Effector CD8-positive, alpha-beta T cell (primary cell): ENCODE results near the gene CNTRL.

Experiments used
- DNase-seq: peaks from one replicate; lab custom pipeline; 2025; lab: John Stamatoyannopoulos, UW

Gene CNTRL

DNA sequence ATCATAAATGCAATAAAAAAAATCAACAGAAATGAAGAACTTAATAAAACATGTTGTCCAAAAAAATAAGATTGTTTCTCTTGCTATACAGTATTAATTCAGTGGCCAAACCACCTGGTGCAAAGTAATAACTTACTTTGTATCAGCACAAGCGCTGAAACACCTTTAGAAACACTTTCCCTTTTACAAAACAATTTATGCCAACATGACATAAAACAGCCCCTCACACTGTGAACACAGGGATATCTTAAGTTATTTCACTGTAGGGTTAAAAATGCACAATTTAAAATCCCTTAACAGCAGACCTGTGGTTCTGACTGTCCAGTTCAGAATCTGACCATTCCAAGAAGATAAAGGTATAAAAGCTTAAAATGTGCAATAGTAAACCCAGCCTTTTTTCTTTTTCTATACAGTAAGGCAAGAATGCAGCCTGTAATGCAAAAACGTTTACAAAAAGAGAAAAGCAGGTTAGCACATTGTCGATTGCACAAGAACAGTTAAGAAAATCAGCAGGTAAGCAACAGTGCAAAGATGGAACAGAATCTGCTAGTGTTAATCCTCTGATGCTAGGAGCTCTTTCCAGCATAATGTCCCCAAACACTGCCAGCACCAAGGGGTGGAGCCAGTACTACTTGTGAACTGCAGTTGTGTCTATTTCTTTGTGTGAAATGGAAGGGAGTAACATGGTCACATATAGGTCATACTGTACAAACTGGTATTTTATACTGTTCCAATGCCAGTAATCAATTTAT, 105.4 kb downstream of the CNTRL start:
- no peak for DNase-seq

DNA sequence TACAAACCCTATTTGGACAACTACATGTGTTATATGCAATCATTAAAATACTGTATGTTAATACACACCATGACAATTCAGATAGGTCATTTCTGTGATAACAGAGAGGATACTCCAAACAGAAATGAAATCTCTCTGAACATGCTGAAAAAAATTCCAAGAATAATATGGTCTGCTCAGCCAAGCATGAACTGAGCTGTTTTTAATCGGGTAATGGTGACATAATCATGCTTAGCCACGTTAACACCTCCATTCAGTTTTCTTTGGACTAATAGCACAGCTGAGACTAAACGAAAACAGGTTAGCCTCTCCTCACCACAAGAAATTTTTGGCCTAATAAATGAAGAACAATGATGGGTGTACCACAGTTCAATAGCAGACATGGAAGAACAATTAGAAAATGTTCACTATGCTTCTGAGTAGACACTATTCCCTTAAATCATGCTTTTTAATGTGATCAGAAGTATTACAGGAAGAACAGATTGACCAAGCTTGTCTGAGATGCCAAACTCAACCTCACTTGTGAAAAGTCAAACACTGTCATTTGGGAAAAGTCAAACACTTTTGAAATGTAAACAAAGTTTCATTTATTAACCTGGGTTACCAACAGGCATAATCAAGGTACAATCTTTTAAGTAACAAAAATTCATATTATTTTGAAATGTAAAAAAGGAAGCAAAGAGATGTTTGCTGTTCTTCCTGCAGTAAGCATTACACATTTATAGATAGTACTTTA, 107.5 kb downstream of the CNTRL start:
- no peak for DNase-seq

DNA sequence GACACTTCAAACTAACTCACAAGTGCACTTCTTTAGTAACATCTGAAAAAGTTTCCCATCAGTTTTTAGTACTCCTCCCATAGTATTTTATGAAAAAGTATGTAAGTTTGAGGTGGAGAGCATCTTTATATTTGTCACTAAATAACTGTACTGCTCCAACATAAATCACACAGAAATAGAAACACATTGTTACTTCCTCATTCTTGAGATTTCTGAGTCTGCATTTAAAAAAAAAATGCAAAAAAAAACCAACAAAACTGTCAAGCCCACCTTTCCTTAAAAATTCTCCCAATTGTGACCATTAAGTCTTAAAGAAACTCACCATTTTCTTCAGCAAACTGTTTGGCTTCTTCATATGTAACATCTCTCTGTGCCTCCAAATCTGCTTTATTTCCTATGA, 108.2 kb downstream of the CNTRL start:
- DNase-seq, result no peak

DNA sequence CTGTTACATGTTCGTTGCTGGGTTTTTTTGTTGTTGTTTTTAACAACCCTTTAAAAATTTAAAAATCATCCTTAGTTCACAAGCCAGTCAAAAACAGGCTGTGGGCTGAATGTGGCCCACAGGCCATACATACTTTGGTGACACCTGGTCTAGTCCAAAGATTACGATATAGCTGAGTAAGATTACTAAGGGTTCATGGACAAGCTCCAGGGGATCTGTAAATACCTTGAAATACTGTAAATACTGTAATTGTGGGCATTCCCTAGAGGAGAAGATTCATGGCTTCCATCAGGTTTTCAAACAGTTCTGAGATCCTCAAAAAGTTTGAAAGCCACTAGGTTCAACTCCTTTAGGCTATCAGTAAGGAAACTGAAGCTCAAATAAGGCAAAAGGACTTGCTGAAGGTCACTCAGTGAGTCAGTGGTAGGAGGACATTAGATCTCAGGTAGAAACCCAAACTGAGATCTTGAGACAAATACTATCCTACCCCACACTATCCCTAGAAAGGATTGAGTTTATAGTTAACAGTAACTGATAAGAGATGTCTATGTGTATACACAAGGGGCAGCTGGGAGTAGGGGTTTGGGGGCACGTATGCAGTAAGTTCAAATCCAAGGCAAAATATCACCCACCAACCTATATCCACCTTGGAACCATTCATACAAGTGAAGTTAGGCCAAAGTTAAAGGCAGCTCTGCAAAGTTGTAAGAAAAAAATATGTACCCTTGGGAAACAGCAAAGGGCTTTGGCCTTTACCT, 109.1 kb downstream of the CNTRL start:
- no peak for DNase-seq

DNA sequence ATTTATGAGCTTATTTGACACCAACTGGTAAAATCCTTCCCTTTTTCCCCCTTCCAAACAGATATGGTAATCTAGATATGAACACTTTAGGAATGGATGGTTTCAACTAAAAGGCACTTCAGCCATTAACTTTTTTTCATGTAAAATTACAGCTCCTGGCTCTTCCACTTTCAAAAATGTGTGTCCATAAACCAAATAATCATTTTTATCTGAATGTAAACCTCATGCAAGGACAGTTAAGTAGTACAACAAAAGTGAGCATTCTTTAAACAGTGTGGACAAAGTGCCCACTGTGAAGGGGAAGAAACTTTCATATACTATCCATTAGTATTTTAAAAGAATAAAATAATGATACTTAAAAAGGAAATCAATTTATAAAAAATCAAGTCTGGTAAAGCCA, 109.7 kb downstream of the CNTRL start:
- DNase-seq, result no peak

DNA sequence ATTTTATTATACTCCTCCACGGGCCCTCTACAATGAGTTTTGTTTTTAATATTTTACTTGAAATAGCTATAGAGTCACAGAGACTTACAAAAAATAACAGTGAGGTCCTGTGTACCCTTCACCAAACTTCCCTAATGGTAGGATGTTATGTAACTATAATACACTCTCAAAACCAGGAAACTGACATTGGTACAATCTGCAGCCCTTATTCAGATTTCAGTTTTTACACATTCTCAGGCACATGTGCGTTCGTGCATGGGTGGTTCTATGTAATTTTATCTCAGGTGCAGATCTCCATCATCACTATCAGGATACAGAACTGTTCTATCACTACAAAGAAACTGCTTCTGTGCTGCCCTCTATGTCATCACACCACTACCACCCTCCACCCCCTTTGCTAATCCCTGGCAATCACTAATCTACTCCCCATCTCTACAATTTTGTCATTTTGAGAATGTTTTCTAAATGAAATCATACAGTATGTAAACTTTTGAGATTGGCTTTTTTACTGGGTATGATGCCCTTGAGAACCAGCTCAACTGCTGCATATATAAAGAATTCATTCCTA, 110.5 kb downstream of the CNTRL start:
- no peak for DNase-seq

DNA sequence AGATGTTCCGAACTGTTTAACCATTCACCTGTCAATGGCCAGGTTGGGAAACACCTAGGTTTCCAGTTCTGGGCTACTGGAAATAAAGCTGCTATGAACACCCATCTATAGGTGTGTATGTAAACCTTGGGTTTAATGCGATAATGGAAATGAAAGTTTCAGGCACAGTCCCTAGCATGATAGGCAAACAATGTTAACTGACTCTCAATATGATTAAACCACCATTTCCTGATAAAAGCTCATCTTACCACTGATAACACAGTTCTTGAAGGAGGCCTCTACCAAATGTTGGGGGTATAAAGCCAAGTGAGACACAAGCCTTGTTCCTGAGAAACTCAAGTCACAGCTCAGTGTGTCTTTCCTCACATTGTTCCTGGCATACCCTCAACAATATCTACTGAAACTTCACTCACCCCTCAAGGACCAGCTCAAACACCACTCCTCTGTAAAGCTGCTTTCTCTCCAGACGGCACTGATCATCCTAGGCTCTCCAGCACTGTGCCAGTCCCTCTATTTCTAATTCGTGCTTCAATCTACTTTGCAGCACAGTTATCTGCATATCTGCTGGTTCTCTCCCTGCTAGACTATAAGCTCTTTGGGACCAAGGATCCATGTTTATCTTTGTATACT, 111.1 kb downstream of the CNTRL start:
- no peak for DNase-seq

DNA sequence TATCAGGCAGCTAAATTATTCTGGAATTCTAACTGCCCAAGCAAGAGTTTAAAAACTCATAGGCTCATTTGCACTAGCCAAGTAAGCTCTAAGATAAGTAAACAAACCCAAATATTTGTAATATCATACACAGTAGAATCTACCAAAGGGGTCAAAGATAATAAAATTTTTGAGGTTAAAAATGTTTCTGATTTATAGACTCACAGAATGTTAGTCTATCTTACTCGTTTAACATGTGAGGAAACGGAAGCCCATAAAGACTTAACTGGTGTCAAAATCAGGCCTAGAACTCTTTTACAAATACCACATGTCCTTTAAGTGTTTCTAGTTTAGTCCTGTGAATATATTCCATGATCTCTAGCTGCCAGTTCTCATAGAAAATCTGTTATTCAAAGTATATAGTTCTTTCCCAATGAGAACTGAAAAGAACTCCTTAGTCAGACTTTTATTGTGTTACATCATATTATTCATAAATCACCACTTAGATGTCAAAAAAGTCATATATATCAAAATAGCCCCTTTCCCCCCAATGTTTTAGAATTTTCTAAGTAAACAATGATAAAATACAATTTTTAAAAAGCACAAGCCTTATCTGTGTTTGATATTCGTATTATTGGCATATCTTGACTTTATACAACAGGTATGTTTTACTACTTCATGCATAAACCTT, 113.0 kb downstream of the CNTRL start:
- DNase-seq, result no peak

DNA sequence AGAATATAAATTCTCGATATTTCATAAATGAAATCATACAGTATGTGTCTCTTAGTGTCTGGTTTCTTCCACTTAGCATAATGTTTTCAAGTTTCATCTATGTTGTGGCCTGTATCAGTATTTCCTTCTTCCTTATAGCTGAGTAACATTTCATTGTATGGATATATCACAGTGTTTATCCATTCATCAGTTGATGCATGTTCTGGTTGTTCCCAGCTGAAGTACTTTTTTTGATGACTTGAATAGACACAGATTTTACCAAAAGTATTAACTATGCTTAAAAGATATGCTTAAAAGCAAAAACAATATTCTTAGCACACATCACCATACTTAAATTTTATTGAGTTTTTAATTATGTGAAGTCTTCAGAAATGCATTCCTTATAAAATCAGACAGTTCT, 114.3 kb downstream of the CNTRL start:
- no peak for DNase-seq

DNA sequence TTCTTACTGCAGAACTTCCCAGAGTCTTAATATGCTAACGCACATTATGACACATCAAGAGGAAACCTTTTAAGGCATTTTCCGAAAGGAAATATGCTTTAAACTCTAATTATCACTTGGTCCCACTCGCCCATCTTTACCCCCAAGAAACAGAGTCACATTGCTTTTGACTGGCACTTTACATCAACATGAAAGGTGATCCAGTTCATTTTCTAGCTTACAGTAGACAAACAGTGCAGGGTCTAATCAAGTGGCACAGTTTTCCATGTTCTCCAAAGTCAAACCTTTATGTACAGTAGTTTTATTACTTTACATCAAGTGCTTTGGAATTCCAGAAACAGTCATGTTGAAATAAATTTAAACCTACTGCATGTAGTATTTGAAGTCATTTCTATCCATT, 114.9 kb downstream of the CNTRL start:
- no peak for DNase-seq

DNA sequence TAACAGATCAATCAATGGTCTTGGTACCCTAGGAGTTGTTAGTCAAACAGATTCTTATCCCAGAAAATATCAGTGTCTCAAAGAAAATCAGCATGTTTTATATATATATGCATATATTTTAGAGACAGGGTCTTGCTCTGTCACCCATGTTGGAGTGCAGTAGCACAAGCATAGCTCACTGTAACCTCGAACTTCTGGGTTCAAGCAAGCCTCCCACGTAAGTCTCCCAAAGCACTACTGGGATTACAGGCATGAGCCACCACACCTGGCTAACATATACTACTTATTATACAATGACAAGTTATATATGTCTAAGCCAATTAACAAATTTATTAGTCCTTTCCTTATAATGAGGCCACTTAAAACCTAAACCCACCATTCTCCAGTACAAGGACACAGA, 116.5 kb downstream of the CNTRL start:
- no peak for DNase-seq

DNA sequence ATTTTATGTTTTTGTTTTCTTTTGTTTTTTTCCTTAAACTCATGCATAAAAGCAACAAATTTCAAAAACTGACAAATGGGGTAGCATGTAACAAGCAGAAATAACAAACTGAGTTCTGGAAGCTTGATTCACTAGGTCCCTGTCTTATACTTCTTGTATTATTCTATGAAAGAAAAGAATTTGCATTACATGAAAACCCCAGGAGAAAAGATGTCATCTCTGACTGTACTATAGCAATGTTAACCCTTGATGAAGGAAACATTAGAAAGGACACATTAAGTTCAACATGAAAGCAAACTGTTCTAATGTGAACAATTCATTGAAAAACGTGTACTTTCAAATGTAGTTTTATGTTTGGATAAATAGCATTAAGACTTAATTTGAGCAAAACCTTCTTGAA, 117.8 kb downstream of the CNTRL start:
- no peak for DNase-seq

DNA sequence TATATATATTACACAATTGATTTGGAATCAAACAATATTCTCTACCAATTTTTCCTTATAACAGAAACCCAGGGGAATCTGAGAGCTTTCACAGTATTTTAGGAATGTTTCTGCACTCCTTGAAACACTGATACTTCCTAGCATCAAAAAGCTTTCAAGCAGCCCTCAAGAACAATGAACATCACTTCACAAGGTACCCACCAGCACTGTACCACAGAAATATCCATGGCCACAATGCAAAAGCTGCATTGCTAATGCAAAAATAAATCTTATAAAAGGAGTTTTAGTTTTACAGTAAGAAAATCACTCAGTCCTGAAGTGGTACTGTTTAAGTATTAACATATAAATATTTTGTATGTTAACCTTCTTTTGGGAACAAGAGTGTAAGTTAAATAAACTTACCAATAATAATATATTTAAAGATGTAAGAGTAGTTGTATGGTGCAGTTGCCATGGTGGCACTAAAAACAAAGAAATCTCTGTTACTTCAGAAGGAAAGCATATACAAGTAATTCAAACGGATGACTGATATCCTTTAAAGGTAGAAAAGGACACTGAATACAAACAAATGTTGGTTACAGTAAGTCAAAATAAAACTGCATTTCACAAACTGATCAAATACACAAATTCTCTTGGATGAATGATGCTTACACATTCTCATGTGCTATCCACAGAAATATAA, 118.3 kb downstream of the CNTRL start:
- DNase-seq, result no peak

DNA sequence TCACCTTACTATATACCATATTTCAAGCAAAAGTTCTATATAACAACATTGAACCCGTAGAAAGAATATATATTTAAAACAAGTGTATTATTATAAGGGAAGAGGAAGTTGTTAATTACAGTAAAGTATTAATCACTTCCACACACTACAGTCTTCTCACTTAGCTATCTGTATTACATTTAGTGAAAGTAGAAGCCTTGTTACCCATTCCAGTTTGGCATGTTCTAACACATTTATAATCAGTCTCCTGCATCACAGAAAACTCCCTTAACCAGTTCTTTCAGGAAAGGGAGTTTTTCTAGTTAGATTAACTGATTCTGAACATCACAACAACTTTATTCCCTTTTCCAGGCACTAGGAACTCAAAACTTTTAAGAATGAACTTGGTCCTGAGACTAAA, 120.0 kb downstream of the CNTRL start:
- no peak for DNase-seq

DNA sequence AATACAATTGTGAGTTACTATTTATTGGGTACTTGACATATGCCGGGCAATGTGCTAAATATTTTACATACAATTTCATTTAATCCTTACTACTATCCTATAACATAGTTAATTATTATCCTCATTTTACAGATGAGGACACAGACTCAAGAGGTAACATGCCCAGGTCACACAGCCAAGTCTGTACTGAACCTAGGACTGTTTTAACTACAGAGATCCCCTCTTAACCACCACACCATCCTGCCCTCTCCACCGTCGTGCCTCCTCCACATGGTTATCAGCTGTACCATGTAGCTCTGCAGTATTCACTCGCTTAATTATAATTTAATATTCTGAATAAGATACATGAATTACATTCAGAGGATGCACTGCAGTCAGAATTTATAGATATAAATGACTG, 121.6 kb downstream of the CNTRL start:
- DNase-seq, result no peak

DNA sequence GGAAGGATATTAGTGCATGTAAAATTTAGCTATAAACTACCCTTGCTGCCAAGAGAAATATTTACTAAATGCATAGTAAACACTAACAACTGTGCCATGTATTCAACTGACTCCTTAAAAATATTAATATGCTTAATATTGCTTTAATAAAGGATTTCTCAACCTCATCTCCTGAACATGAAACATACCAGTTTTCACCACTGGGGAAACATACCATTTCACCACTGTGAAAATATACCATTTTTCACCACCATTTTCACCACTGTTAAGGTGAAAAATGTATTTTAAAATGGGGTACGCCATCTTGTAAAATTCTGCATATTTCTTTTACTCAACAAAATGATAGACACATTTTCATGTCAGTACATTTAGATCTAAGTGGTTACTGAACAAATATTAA, 122.4 kb downstream of the CNTRL start:
- no peak for DNase-seq

DNA sequence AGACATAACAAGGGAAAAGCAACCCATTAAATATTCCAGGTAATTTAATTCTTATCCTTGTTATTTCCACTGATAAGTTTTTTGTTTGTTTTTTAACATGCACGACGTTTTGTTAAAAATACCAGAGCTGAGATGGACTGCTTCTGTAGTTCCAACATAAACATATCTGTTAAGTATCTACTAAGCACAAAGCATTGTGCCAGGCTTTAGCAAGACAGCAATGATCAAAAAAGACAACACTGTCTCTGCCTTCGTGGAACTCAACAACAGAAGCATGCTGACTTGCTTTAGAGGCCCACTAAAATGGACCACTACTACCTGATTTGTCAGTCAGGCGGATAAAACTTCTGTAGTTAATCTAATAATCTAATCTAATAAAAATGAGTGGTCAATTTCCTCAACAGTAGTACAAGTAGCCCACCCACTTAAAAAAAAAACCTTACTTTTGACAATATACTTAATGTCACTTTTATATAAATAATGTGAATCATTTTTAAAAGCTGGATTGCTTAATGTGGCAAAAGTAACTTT, 123.8 kb downstream of the CNTRL start:
- DNase-seq, result no peak

DNA sequence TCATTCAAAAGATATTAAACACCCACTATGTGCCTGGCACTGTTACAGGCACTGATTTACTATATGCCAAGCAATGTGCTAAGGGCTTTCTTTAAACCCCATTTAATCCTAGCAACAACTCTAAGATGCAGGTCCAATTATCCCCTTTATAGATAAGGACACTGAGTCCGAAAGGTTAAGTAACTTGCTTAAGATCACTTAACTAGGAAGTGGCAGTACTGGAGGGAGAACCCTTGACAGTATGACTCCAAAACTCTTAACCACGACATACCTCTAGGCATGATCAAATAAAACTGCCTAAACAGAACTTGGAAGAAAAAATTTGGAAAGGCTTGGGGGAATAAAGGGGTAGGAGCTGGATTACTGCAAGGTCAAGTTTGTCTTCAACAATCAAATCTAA, 125.2 kb downstream of the CNTRL start:
- DNase-seq, result no peak

DNA sequence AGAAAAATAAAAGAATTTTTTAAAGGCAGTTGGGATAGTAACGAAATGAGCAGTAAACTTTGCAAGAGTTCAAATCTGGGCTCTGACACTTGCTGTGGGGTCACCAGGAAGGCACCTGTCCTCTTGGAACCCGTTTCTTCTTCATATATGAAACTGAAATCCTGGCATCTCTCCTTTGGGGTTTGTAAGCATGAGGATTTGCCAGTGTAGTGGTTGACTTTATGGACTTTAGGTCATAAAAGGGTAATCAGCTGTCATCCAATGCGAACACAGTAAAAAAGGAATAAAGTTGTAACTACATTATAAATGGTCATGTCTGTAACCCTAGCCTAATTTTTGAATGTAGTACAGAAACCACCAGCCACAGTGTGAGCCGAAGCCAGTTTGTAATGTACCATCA, 125.6 kb downstream of the CNTRL start:
- no peak for DNase-seq

DNA sequence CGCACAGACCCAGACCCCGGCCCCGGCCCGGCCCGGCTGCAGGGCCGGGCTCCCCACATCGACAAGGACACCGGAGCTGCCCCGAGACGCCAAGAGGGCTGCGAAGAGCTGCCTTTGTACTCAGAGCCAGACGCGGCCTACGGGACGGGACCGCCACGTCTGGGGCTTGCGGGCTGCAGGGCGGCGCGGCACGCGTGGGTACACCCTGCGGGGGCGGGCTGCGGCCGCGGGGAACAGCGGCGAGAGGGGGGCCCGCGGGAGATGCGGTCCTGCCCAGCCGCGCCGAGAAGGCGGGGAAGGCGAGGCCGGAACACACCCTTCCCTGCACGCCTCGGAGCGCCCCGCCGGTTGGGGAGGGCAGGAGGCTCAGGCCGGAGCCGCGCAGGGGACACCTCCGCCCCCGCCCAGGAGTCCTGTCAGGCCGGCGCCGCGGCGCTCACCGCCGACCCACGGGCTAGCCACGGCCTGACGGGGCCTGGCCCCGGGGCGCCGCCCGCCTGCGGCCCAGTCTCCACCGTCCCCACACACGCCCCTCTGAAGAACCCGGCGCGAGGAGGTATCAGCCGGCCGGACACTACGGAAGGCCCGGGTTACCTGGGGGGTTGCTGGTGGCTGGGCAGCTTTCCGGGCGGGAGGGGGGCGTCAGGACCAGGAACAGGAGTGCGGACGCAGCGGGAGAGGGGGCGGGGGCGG, 126.4 kb downstream of the CNTRL start:
- DNase-seq, result peak; percentile 28
